WTC11 (cell line): ENCODE measurements around the gene FAM216A. TPM values are rescaled to one million over a fixed set of nuclear protein-coding genes. Genes with fewer than 3 reads are reported as not detected.

Experiments
- ATAC-seq: fragments of 200-7000 bp; cut with Tn5 transposase; 2 replicates; pipeline ENCODE4 v1.10.0; 2021; ENCODE audit warnings: mild to moderate bottlenecking, moderate library complexity
- CTCF ChIA-PET: fragments of 300-600 bp; sonication (Branson Sonifier 250); formaldehyde crosslinking; loops from one replicate; lab custom pipeline; 2021; ENCODE audit warnings: antibody characterized with exemption; lab: Charles Lee
- POLR2A ChIA-PET: fragments of 350-600 bp; sonication (Branson Sonifier 250); formaldehyde crosslinking; loops from one replicate; lab custom pipeline; 2021; ENCODE audit warnings: antibody characterized with exemption; lab: Charles Lee
- DNase-seq: peaks from one replicate; pipeline ENCODE4 v3.0.0; 2021; ENCODE audit warnings: low spot score
- H3K27ac Mint-ChIP-seq: 2 replicates; pipeline ENCODE4 v1.8.0; 2021; ENCODE audit warnings: mixed read lengths
- H3K27me3 Mint-ChIP-seq: 2 replicates; pipeline ENCODE4 v1.8.0; 2021; ENCODE audit warnings: low read depth, mild to moderate bottlenecking, moderate library complexity, mixed read lengths
- H3K36me3 Mint-ChIP-seq: 2 replicates; pipeline ENCODE4 v1.8.0; 2021; ENCODE audit warnings: mixed read lengths
- H3K4me1 Mint-ChIP-seq: 2 replicates; pipeline ENCODE4 v1.8.0; 2022; ENCODE audit warnings: mixed read lengths
- H3K4me3 Mint-ChIP-seq: 2 replicates; pipeline ENCODE4 v1.8.0; 2021; ENCODE audit warnings: mild to moderate bottlenecking, moderate library complexity, mixed read lengths
- H3K9me3 Mint-ChIP-seq: 2 replicates; pipeline ENCODE4 v1.8.0; 2021; ENCODE audit warnings: mixed read lengths
- ATF3 ChIP-seq: sonication (generic); formaldehyde crosslinking; conservative IDR thresholded peaks from 2 replicates; pipeline ENCODE4 v1.8.1; 2022; ENCODE audit warnings: mild to moderate bottlenecking, missing genetic modification reagents
- CBFB ChIP-seq: sonication (generic); formaldehyde crosslinking; IDR thresholded peaks from 2 replicates; pipeline ENCODE4 v1.8.1; 2022; ENCODE audit warnings: mild to moderate bottlenecking, low read depth, missing genetic modification reagents
- CDX4 ChIP-seq: fragments of 250-450 bp; sonication (Bioruptor Pico); IDR thresholded peaks from 2 replicates; pipeline ENCODE4 v1.9.0; 2021; ENCODE audit warnings: moderate library complexity, mild to moderate bottlenecking, inconsistent platforms, borderline replicate concordance
- E2F4 ChIP-seq: sonication (generic); formaldehyde crosslinking; IDR thresholded peaks from 2 replicates; pipeline ENCODE4 v1.8.1; 2022; ENCODE audit warnings: low read depth, mild to moderate bottlenecking, moderate library complexity, missing genetic modification reagents, borderline replicate concordance
- ELF4 ChIP-seq: sonication (generic); formaldehyde crosslinking; IDR thresholded peaks from 2 replicates; pipeline ENCODE4 v1.8.1; 2022; ENCODE audit warnings: low read depth, mild to moderate bottlenecking, moderate library complexity, missing genetic modification reagents
- EMX1 ChIP-seq: fragments of 250-450 bp; sonication (Bioruptor Pico); IDR thresholded peaks from 2 replicates; pipeline ENCODE4 v1.8.0; 2021; ENCODE audit warnings: mild to moderate bottlenecking
- FOXK1 ChIP-seq: sonication (generic); formaldehyde crosslinking; IDR thresholded peaks from 2 replicates; pipeline ENCODE4 v1.8.0; 2022; ENCODE audit warnings: mild to moderate bottlenecking, moderate library complexity, missing genetic modification reagents
- FOXP1 ChIP-seq: sonication (generic); formaldehyde crosslinking; IDR thresholded peaks from 2 replicates; pipeline ENCODE4 v1.8.0; 2022; ENCODE audit warnings: missing genetic modification reagents, mild to moderate bottlenecking, moderate library complexity, borderline replicate concordance
- GABPB1 ChIP-seq: sonication (generic); formaldehyde crosslinking; IDR thresholded peaks from 2 replicates; pipeline ENCODE4 v1.8.1; 2023; ENCODE audit warnings: mild to moderate bottlenecking, missing genetic modification reagents
- GTF2I ChIP-seq: fragments of 250-450 bp; sonication (Bioruptor Pico); conservative IDR thresholded peaks from 2 replicates; pipeline ENCODE4 v1.4.0; 2021; ENCODE audit warnings: mild to moderate bottlenecking
- HMGA2 ChIP-seq: fragments of 250-450 bp; sonication (Bioruptor Pico); IDR thresholded peaks from 2 replicates; pipeline ENCODE4 v1.4.0; 2021; ENCODE audit warnings: mild to moderate bottlenecking, moderate library complexity
- IRF2 ChIP-seq: sonication (generic); formaldehyde crosslinking; IDR thresholded peaks from 2 replicates; pipeline ENCODE4 v1.8.0; 2022; ENCODE audit warnings: low read depth, missing genetic modification reagents, borderline replicate concordance
- JAZF1 ChIP-seq: fragments of 250-450 bp; sonication (Bioruptor Pico); IDR thresholded peaks from 2 replicates; pipeline ENCODE4 v1.9.0; 2021; ENCODE audit warnings: moderate library complexity, mild to moderate bottlenecking, inconsistent platforms
- MLX ChIP-seq: sonication (generic); formaldehyde crosslinking; IDR thresholded peaks from 2 replicates; pipeline ENCODE4 v1.8.1; 2023; ENCODE audit warnings: mild to moderate bottlenecking, missing genetic modification reagents, moderate library complexity
- MXD4 ChIP-seq: fragments of 250-450 bp; sonication (Bioruptor Pico); IDR thresholded peaks from 2 replicates; pipeline ENCODE4 v1.8.0; 2021; ENCODE audit warnings: mild to moderate bottlenecking, moderate library complexity, borderline replicate concordance
- NFYB ChIP-seq: sonication (generic); formaldehyde crosslinking; conservative IDR thresholded peaks from 2 replicates; pipeline ENCODE4 v1.8.0; 2022; ENCODE audit warnings: low read depth, missing genetic modification reagents
- NR2C2 ChIP-seq: sonication (generic); formaldehyde crosslinking; IDR thresholded peaks from 2 replicates; pipeline ENCODE4 v1.8.0; 2022; ENCODE audit warnings: mild to moderate bottlenecking, missing genetic modification reagents
- OVOL2 ChIP-seq: fragments of 250-450 bp; sonication (Bioruptor Pico); IDR thresholded peaks from 2 replicates; pipeline ENCODE4 v1.9.0; 2021; ENCODE audit warnings: mild to moderate bottlenecking, borderline replicate concordance
- PREB ChIP-seq: sonication (generic); formaldehyde crosslinking; IDR thresholded peaks from 2 replicates; pipeline ENCODE4 v1.8.1; 2022; ENCODE audit warnings: mild to moderate bottlenecking, missing genetic modification reagents, moderate library complexity, borderline replicate concordance
- SP1 ChIP-seq: sonication (generic); formaldehyde crosslinking; conservative IDR thresholded peaks from 2 replicates; pipeline ENCODE4 v1.8.1; 2022; ENCODE audit warnings: missing genetic modification reagents
- ZBTB21 ChIP-seq: sonication (generic); formaldehyde crosslinking; IDR thresholded peaks from 2 replicates; pipeline ENCODE4 v1.8.1; 2023; ENCODE audit warnings: mild to moderate bottlenecking, missing genetic modification reagents, borderline replicate concordance
- ZNF219 ChIP-seq: sonication (generic); formaldehyde crosslinking; IDR thresholded peaks from 2 replicates; pipeline ENCODE4 v1.8.0; 2023; ENCODE audit warnings: missing genetic modification reagents, mild to moderate bottlenecking, borderline replicate concordance
- ZNF281 ChIP-seq: sonication (generic); formaldehyde crosslinking; IDR thresholded peaks from 2 replicates; pipeline ENCODE4 v1.8.0; 2023; ENCODE audit warnings: mild to moderate bottlenecking, missing genetic modification reagents
- ZNF416 ChIP-seq: fragments of 250-450 bp; sonication (Bioruptor Pico); IDR thresholded peaks from 2 replicates; pipeline ENCODE4 v1.9.0; 2021; ENCODE audit warnings: mild to moderate bottlenecking, inconsistent platforms
- ZNF423 ChIP-seq: fragments of 250-450 bp; sonication (Bioruptor Pico); IDR thresholded peaks from 2 replicates; pipeline ENCODE4 v2.1.2; 2022; ENCODE audit warnings: mild to moderate bottlenecking, moderate library complexity
- total RNA-seq: library from RNA; stranded (reverse); gene quantifications from 3 replicates; pipeline ENCODE4 v1.2.3, GENCODE V29; 2021

FAM216A gene
- total RNA-seq, 1 experiment from 2014 or later = 16.9 TPM

GRCh38 chr12:110528277-110528839, 59.7 kb downstream of the FAM216A start:
- POLR2A ChIA-PET = interaction anchor here (1.3 kb wide), 1 partner anchor 60 kb away, joined by 3 read pairs; the partner anchor contains the start of genes FAM216A and GPN3

GRCh38 chr12:110530511-110530910, 61.9 kb downstream of the FAM216A start:
- Mint-ChIP-seq H3K4me3 (no peak overlapping the region), H3K27me3 (no peaks in the 10 kb centered on the region), H3K4me1 (peaks cover 7% of the 10 kb centered on the region), H3K36me3 (peaks cover 2% of the 10 kb centered on the region; the same call in 1 of the 2 replicates), H3K27ac (no peak overlapping the region), H3K9me3 (no peaks in the 10 kb centered on the region)
- ChIA-PET CTCF (interaction anchor here (0.9 kb wide), 1 partner anchor 62 kb away, joined by 3 read pairs; the partner anchor contains the start of gene FAM216A), POLR2A (no interaction called here)
- DNase-seq = no peak
- TF ChIP-seq CBFB (CRISPR knock-in tag) (no peak), IRF2 (CRISPR knock-in tag) (no peak), PREB (CRISPR knock-in tag) (no peak), CDX4 (CRISPR knock-in tag) (no peak), ATF3 (no peak), MLX (CRISPR knock-in tag) (no peak)
- no peak for ATAC-seq

More at GRCh38 chr12:110528277-110528839, 59.7 kb downstream of the FAM216A start:
- Mint-ChIP-seq H3K36me3 (peaks cover 2% of the 10 kb centered on the region; the same call in 1 of the 2 replicates), H3K27ac (no peak overlapping the region), H3K4me1 (0 out of 2 replicates have a peak, but pooled peaks cover 3% of the 10 kb centered on the region), H3K9me3 (no peaks in the 10 kb centered on the region), H3K27me3 (no peaks in the 10 kb centered on the region), H3K4me3 (no peak overlapping the region)
- ATAC-seq (no peak), DNase-seq (no peak)
- no peak for TF ChIP-seq FOXK1 (CRISPR knock-in tag)
- no peak for TF ChIP-seq ZNF281 (CRISPR knock-in tag)
- no peak for TF ChIP-seq CDX4 (CRISPR knock-in tag)
- TF ChIP-seq SP1 = no peak
- TF ChIP-seq ZBTB21 = no peak
- no peak for TF ChIP-seq ZNF219 (CRISPR knock-in tag)
- no peak for TF ChIP-seq EMX1
- TF ChIP-seq GTF2I (CRISPR knock-in tag) = no peak
- TF ChIP-seq GABPB1 (CRISPR knock-in tag) = no peak
- TF ChIP-seq ZNF423 = no peak
- no peak for TF ChIP-seq ZNF416 (CRISPR knock-in tag)
- TF ChIP-seq OVOL2 (CRISPR knock-in tag) = no peak
- TF ChIP-seq MXD4 (CRISPR knock-in tag) = no peak
- no peak for TF ChIP-seq JAZF1 (CRISPR knock-in tag)
- TF ChIP-seq NFYB (CRISPR knock-in tag) = no peak
- TF ChIP-seq E2F4 (CRISPR knock-in tag) = no peak
- TF ChIP-seq ELF4 = no peak
- no peak for TF ChIP-seq NR2C2 (CRISPR knock-in tag)
- TF ChIP-seq HMGA2 (CRISPR knock-in tag) = no peak
- TF ChIP-seq FOXP1 (CRISPR knock-in tag) = no peak
- CTCF ChIA-PET = interaction anchor here (0.5 to 2.0 kb wide), 6 partner anchors 37 to 770 kb away, joined by 3 to 8 read pairs (median 4); no protein-coding TSS in a partner anchor
